Epithelial cell of esophagus (primary cell): ENCODE data around the gene DCX.

Experiments
- DNase-seq: peaks from one replicate; pipeline ENCODE4 v3.0.0; 2010; ENCODE audit warnings: low read depth
- H3K4me3 ChIP-seq: 2 replicates; pipeline ENCODE4 v1.5.1; 2011; ENCODE audit warnings: mild to moderate bottlenecking, low read length, control low read depth
- TF ChIP-seq, protein P1 (sequence below): IDR thresholded peaks from 2 replicates; pipeline ENCODE4 v1.5.1; 2011; ENCODE audit warnings: low read depth, mild to moderate bottlenecking, low read length, control low read depth, inconsistent platforms; ENCODE audit not compliant: insufficient read depth; ENCODE audit errors: missing control alignments

Gene DCX

DNA sequence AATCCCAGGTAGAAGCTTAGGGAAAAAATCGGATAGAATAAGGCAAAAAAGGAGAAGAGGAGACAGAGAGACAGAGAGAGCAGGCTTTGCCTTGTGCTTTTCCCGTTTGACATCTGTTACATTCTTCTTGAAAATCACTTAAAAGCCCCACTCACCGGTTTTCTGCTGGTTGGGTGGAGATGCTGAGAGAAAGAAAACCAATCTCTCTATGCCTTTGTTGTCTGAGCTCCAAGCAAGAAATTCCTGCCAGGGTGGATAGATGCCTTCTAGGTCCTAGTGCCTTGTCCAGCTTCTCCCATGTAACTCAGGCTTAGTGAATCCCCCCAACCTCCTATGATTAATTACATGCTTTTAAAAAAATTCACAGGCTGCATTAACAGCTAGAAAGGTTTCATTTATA is at the start of gene DCX:
TSS of gene DCX (minus strand) at position 210 of the 400 bp plus-strand sequence. CDS start 1,794 bp downstream, outside the sequence.
- TF ChIP-seq, protein P1, sequence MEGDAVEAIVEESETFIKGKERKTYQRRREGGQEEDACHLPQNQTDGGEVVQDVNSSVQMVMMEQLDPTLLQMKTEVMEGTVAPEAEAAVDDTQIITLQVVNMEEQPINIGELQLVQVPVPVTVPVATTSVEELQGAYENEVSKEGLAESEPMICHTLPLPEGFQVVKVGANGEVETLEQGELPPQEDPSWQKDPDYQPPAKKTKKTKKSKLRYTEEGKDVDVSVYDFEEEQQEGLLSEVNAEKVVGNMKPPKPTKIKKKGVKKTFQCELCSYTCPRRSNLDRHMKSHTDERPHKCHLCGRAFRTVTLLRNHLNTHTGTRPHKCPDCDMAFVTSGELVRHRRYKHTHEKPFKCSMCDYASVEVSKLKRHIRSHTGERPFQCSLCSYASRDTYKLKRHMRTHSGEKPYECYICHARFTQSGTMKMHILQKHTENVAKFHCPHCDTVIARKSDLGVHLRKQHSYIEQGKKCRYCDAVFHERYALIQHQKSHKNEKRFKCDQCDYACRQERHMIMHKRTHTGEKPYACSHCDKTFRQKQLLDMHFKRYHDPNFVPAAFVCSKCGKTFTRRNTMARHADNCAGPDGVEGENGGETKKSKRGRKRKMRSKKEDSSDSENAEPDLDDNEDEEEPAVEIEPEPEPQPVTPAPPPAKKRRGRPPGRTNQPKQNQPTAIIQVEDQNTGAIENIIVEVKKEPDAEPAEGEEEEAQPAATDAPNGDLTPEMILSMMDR = no peak
- no peak for DNase-seq
- no peak within 1 kb of the TSS for H3K4me3 ChIP-seq

DNA sequence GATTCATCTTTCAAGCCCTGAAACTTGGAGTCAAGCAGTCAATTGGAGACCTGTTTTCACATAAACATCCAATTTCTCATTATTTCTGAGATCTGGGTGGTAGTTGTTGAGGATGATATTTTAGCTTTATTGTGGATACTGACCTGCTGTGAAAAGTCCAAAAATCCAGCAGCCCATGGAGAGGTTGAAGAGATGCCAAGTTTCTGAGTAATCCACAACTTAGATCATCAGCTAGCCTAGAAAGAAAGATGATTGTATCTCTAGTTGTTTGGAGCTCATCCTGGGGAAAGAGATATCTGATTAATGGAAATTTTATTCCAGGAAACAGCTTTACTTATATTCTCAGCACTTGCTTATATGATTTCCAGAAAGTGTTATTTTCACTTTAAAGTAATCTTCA is 48.6 kb upstream of the DCX start:
- TF ChIP-seq, protein P1 = no peak
- no peak for DNase-seq
- H3K4me3 ChIP-seq = no peak overlapping the region

DNA sequence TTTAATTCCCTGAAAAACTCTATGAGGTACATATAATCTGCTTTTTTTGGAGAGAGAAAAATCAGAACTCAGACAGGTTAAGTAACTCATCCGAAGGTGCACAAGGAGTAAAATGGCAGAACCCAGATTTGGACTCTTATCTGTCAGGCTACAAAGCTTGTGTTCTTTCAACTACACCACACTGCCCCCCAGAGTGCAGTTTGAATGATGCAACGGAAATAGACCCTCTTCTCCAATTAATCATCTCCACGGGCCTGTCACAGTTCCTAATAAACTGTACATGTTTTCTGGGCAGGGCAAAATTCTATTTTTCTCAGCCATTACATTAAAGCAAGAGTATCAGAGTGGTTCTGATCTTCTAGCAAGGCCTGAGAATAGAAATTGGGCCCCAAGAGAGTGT is 35.3 kb upstream of the DCX start:
- DNase-seq = peak; percentile 8
- no peak overlapping the region for H3K4me3 ChIP-seq
- TF ChIP-seq, protein P1 = no peak

DNA sequence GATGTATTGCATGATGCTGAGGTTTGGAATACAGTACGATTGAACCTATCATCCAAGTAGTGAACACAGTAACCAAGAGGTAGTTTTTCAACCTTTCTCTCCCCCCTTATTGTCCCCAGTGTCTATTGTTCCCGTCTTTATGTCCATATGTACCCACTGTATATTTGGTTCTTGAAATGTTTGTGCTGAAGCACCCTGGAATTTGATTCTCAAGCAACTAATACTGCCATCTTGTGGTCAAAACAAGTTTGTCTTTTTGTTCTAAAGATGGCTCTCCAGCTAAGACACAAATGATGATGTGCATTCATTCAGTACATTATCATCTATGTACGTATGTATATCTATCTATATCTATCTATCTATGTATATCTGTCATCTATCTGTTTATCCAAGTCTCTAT is 33.5 kb upstream of the DCX start:
- peak; percentile 45 for DNase-seq
- TF ChIP-seq, protein P1 = peak; percentile 48

DNA sequence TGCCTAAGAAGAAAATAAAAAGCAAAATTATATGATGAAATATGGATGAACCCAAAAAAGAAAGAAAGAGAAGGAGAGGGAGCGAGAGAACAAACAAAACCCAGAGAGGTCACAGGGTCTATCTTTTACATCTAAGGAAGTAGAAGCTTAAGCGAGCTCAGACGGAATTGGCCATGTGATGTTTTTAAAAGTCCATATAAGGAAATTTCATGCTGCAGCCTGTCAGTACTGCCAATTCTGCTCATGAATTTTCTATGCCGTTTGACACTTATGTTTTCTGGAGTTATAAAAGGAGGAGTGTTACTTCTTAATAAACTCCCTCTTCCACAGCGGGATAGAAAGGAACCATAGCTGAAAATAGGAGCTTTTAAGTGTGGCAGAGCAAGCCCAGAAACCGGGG is 32.9 kb upstream of the DCX start:
- DNase-seq = peak; percentile 1
- no peak overlapping the region for H3K4me3 ChIP-seq
- TF ChIP-seq, protein P1 = no peak

More for the DNA sequence above, 33.5 kb upstream of the DCX start:
- no peak overlapping the region for H3K4me3 ChIP-seq

DNA sequence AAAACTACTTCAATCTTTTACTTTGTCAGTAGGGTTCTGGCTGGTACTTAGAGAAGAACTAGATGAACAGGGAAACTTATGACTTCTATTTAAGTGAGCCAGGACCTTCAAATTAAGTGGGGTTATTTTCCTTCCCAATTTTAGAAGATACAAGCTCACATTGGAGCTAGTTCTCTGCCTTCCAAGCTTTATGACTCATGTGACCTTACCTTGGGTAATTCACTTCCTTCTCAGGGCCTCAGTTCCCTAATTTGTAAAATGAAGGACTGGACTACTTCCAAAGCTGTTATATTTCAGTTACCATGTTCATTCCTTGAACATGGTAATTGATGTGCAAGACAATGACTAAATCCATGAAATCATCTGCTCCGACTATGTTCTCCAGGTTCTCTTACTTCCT is 32.0 kb upstream of the DCX start:
- no peak overlapping the region for H3K4me3 ChIP-seq
- no peak for DNase-seq
- TF ChIP-seq, protein P1 = no peak

DNA sequence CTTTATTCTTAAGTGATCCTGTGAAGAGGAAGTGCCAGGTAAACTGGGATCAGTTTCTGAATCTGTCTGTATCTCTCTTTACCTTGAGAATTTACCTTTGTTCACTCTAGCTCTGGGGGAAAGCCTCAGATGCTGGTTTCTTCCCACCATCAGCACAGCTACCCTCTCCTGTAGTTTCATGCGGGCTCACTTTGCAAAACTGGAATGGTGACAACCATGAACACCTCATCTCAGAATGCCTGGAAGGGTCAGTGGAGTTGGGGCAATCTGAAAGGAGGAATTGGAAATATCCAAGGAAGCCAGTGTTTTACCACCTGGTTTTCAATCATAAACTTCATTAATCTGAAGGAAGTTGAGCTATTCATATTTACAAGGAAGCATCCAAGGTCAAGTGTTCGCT is 30.8 kb upstream of the DCX start:
- no peak for DNase-seq
- TF ChIP-seq, protein P1 = no peak
- no peak overlapping the region for H3K4me3 ChIP-seq
